Uterus (tissue), 4 donors: ENCODE measurements around the gene NDUFB10. TPM values are rescaled to one million over a fixed set of nuclear protein-coding genes. Genes with fewer than 3 reads are reported as not detected.

ENCODE experiments used
- DNase-seq, 2 donors: peaks; one replicate each; pipeline ENCODE4 v3.0.0-alpha.2; 2019 to 2020
- H3K27ac ChIP-seq, 2 donors: fragments of 200-600 bp; sonication (generic); 1 replicate in 1 of 2; 2 replicates in 1 of 2; pipeline ENCODE4 v1.5.1; 2016 to 2018
- H3K27me3 ChIP-seq, 2 donors: fragments of 200-600 bp; sonication (generic); one replicate each; pipeline ENCODE4 v1.5.1; 2018 to 2019; ENCODE audit warnings: control low read depth in 1 of 2
- H3K36me3 ChIP-seq, 2 donors: fragments of 200-600 bp; sonication (generic); one replicate each; pipeline ENCODE4 v1.5.1; 2019; ENCODE audit warnings: control low read depth in 1 of 2
- H3K4me1 ChIP-seq, 2 donors: fragments of 200-600 bp; sonication (generic); one replicate each; pipeline ENCODE4 v1.5.1; 2018 to 2019; ENCODE audit warnings: control low read depth in 1 of 2
- H3K4me3 ChIP-seq, 2 donors: fragments of 200-600 bp; sonication (generic); 1 replicate in 1 of 2; 2 replicates in 1 of 2; pipeline ENCODE4 v1.5.1; 2018 to 2019; ENCODE audit warnings: mild to moderate bottlenecking in 1 of 2
- H3K9me3 ChIP-seq, 2 donors: fragments of 200-600 bp; sonication (generic); one replicate each; pipeline ENCODE4 v1.5.1; 2019; ENCODE audit warnings: control low read depth in 1 of 2
- CTCF ChIP-seq, 4 experiments: fragments of 200-600 bp in 2 of 4; fragments of 450-650 bp in 2 of 4; sonication (generic) in 2 of 4; IDR thresholded peaks; one replicate each; pipeline ENCODE4 v1.5.1; 2016 to 2019; ENCODE audit warnings: antibody characterized with exemption in 4 of 4, mild to moderate bottlenecking in 2 of 4, moderate library complexity in 1 of 4
- POLR2A ChIP-seq, 2 donors: fragments of 450-650 bp; IDR thresholded peaks; one replicate each; pipeline ENCODE4 v1.6.1; 2016; ENCODE audit warnings: antibody characterized with exemption in 2 of 2, mild to moderate bottlenecking in 1 of 2, moderate library complexity in 1 of 2
- intact Hi-C: fragments of 100-400 bp; cut with DNase I; formaldehyde crosslinking; loops from one replicate; pipeline ENCODE4 v1.15.1; 2023; ENCODE audit warnings: low total_unique reads
- total RNA-seq, 4 donors: library from RNA; depleted of rRNA in 3 of 4; stranded (reverse); fragments of >200 nt in 3 of 4; gene quantifications; one replicate each; pipeline versions ENCODE4 v1.1.0 to v1.2.4, GENCODE V29; 2014 to 2023
- donor health status: DM: yes; HTN: yes; CAD: no.

Gene NDUFB10
- total RNA-seq: 100 to 1,000 TPM in 1 of 4 donors, 10 to 100 TPM in 3; 50.1 to 532 (median 78.0) TPM

DNA sequence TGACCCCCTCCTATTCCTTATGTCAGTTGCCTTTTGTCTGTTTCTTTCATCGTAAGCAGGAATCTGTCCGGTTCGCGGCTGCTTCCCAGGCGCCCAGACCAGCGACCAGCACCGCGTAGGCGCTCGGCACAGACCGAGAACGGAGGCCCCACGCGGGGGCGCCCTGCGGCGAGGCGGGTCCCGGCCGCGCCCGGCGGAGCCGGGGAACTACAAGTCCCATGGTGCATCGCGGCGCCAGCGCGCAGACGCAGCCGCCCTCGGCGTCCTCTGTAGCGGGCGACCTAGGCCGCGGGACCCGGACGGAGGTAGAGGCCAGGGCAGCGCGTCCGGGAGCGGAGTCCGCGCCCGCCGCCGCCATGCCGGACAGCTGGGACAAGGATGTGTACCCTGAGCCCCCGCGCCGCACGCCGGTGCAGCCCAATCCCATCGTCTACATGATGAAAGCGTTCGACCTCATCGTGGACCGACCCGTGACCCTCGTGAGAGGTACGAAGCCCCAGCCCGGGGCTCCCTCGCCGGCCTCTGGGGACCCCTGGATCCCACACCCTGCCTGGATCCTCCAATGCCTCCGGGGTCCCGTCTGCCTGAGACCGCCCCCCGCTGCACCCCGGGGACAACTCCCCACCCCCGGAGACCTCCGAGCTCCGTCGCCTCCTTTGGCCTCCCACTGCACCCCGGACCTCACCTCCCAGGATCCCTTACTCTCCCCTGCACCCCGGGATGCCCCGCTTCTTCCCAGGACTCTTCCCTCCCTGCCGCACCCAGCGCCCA, at the start of gene NDUFB10:
NDUFB10 (plus strand) TSS at position 270 of the 771 bp plus-strand sequence; CDS start at position 357, 87 bp downstream.
- no peaks in the 10 kb centered on the region for H3K27me3 ChIP-seq
- TF ChIP-seq POLR2A (IDR thresholded peaks at IDR 0.05) (peak; percentile 90), CTCF (IDR thresholded peaks at IDR 0.05) (peak; percentile 69 to 89 (median 76))
- peak; percentile 87 to 94 for DNase-seq
- no peaks in the 10 kb centered on the region for H3K36me3 ChIP-seq
- H3K27ac ChIP-seq: peak within 1 kb of the TSS; percentile 67 to 81
- intact Hi-C loops: no loop called here
- H3K9me3 ChIP-seq: no peaks in the 10 kb centered on the region
- H3K4me3 ChIP-seq: peak within 1 kb of the TSS; percentile 57 to 63
- H3K4me1 ChIP-seq: no peaks in the 10 kb centered on the region

GRCh38 chr16:1909561-1910231, 49.6 kb upstream of the NDUFB10 start:
- Histone ChIP-seq H3K4me1 (no peaks in the 10 kb centered on the region), H3K4me3 (no peak overlapping the region), H3K9me3 (no peaks in the 10 kb centered on the region), H3K27ac (no peak overlapping the region), H3K36me3 (no peaks in the 10 kb centered on the region), H3K27me3 (no peaks in the 10 kb centered on the region)
- no peak for TF ChIP-seq CTCF (IDR thresholded peaks at IDR 0.05)
- TF ChIP-seq POLR2A (IDR thresholded peaks at IDR 0.05): no peak
- intact Hi-C loops: no loop called here
- DNase-seq: no peak

- TF ChIP-seq CTCF (IDR thresholded peaks at IDR 0.05): no peak
- TF ChIP-seq POLR2A (IDR thresholded peaks at IDR 0.05): no peak
- no peaks in the 10 kb centered on the region for H3K27me3 ChIP-seq
- H3K4me3 ChIP-seq: no peak overlapping the region
- DNase-seq: no peak
- H3K9me3 ChIP-seq: no peaks in the 10 kb centered on the region
- intact Hi-C loops: no loop called here
- no peaks in the 10 kb centered on the region for H3K4me1 ChIP-seq
- no peaks in the 10 kb centered on the region for H3K36me3 ChIP-seq
- H3K27ac ChIP-seq: no peak overlapping the region
Observed at GRCh38 chr16:1911467-1912214, 47.7 kb upstream of the NDUFB10 start.

DNA sequence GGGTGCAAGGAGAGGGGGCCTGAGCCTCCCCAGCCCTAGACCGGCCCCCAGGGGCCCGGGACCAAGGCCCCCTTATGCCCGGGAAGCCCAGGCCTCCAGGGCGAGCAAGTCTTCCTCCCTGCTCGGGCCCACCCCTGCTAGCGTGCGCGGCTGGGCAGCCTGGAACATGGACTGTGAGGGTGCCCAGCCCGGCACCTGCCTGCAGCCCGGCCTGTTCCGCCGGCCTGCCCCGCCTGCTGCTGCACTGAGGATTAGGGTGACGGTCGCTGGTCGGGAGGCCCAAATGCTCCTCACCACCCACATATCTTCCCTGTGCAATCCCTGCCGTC, 47.2 kb upstream of the NDUFB10 start:
- H3K27me3 ChIP-seq: no peaks in the 10 kb centered on the region
- intact Hi-C loops: no loop called here
- TF ChIP-seq POLR2A (IDR thresholded peaks at IDR 0.05): no peak

DNA sequence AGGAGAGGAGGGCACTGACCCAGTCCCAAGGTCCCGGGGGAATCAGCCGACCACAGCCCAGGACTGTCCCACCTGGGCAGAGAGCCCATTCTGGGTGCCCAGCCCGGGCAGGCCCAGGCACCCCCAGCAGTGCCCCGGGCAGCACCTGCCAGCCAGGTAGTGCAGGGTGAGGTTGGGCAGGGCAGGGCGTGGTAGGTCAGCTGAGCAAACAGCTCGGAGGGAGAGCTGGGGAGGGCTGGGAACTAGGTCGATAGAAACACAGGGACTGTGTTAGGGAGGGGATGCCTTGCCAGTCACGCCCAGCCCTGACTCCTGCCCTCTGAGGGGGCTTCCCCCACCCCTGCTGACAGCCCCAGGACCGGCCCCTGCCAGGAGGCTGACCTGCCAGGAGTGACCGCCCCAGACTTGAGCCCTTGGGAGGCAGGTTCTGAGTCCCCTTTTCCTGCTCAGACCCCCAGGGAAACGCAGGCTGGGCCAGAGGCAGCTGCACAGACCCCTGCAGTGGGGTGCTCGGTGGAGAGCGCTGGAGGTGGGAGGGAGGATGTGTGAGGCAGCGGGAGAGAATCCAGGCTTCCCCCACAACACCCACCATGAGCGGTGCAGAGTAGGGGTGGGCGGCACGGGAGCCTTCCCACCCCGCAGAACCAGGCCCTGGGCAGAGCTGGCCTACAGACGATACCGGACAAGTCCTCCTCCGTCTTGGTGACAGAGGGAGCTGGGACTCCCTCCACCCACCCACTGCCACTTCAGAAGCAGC, 45.8 kb upstream of the NDUFB10 start:
- intact Hi-C loops: no loop called here
- TF ChIP-seq CTCF (IDR thresholded peaks at IDR 0.05): no peak
- TF ChIP-seq POLR2A (IDR thresholded peaks at IDR 0.05): no peak
- H3K36me3 ChIP-seq: no peaks in the 10 kb centered on the region
- H3K4me3 ChIP-seq: no peak overlapping the region
- H3K9me3 ChIP-seq: no peaks in the 10 kb centered on the region
- DNase-seq: no peak
- peaks cover 0 to 4% of the 10 kb centered on the region in 2 donors for H3K4me1 ChIP-seq
- H3K27me3 ChIP-seq: peaks cover 0 to under 1% of the 10 kb centered on the region in 2 donors
- no peak overlapping the region for H3K27ac ChIP-seq

More for the DNA sequence above, 47.2 kb upstream of the NDUFB10 start:
- no peak overlapping the region for H3K27ac ChIP-seq
- no peaks in the 10 kb centered on the region for H3K4me1 ChIP-seq
- H3K36me3 ChIP-seq: no peaks in the 10 kb centered on the region
- no peaks in the 10 kb centered on the region for H3K9me3 ChIP-seq
- no peak for DNase-seq
- H3K4me3 ChIP-seq: no peak overlapping the region
